CD4-positive, alpha-beta memory T cell (primary cell): ENCODE measurements around the gene COPS4. TPM values are rescaled to one million over a fixed set of nuclear protein-coding genes. Genes with fewer than 3 reads are reported as not detected.
"Not testable (repeated sequence)": the region's sequence is repeated elsewhere in the genome, so short reads cannot be mapped to it uniquely, and the experiment has no call there.

Experiments used
- CTCF ChIA-PET: fragments of 350-600 bp; sonication (Branson Sonifier 250); formaldehyde crosslinking; loops from one replicate; lab custom pipeline; 2021; ENCODE audit warnings: inconsistent platforms; ENCODE audit not compliant: partially characterized antibody; lab: Charles Lee
- POLR2A ChIA-PET: fragments of 350-600 bp; sonication (Branson Sonifier 250); formaldehyde crosslinking; loops from one replicate; lab custom pipeline; 2021; ENCODE audit not compliant: partially characterized antibody; lab: Charles Lee
- DNase-seq, 5 donors: peaks; one replicate each; pipeline versions ENCODE4 v3.0.0 to v3.0.0-alpha.2; 2020 to 2022; ENCODE audit warnings: mixed read lengths in 1 of 5
- H3K27ac ChIP-seq: one replicate; pipeline ENCODE4 v1.7.0; 2013; ENCODE audit warnings: low read depth, low read length
- H3K27me3 ChIP-seq: 2 replicates; pipeline ENCODE4 v1.7.0; 2013; ENCODE audit warnings: mild to moderate bottlenecking, low read length, moderate library complexity; ENCODE audit not compliant: insufficient read depth
- H3K36me3 ChIP-seq: 2 replicates; pipeline ENCODE4 v1.7.0; 2013; ENCODE audit warnings: mild to moderate bottlenecking, low read length, moderate library complexity; ENCODE audit not compliant: insufficient read depth
- H3K4me1 ChIP-seq: 2 replicates; pipeline ENCODE4 v1.7.0; 2013; ENCODE audit warnings: mild to moderate bottlenecking, low read length, moderate library complexity; ENCODE audit not compliant: insufficient read depth
- H3K4me3 ChIP-seq, 2 donors: one replicate each; pipeline ENCODE4 v1.7.0; 2013; ENCODE audit warnings: low read length in 2 of 2, mild to moderate bottlenecking in 1 of 2
- H3K9me3 ChIP-seq, 2 donors: one replicate each; pipeline ENCODE4 v1.7.0; 2013; ENCODE audit warnings: low read length in 2 of 2, control low read depth in 1 of 2; ENCODE audit not compliant: control insufficient read depth in 1 of 2
- H3K27ac Mint-ChIP-seq, 7 donors: one replicate each; pipeline ENCODE4 v1.8.0; 2020 to 2021; ENCODE audit warnings: mixed read lengths in 7 of 7, mild to moderate bottlenecking in 6 of 7, inconsistent platforms in 3 of 7, moderate library complexity in 3 of 7
- H3K27me3 Mint-ChIP-seq, 2 donors: one replicate each; pipeline ENCODE4 v1.8.0; 2020 to 2021; ENCODE audit warnings: mixed read lengths in 2 of 2
- H3K36me3 Mint-ChIP-seq, 2 donors: one replicate each; pipeline ENCODE4 v1.8.0; 2020 to 2021; ENCODE audit warnings: mixed read lengths in 2 of 2, inconsistent platforms in 1 of 2, mild to moderate bottlenecking in 1 of 2
- H3K4me1 Mint-ChIP-seq, 4 donors: one replicate each; pipeline ENCODE4 v1.8.0; 2020 to 2021; ENCODE audit warnings: mixed read lengths in 4 of 4, mild to moderate bottlenecking in 1 of 4
- H3K4me3 Mint-ChIP-seq, 8 donors: one replicate each; pipeline ENCODE4 v1.8.0; 2020 to 2021; ENCODE audit warnings: mixed read lengths in 8 of 8, mild to moderate bottlenecking in 7 of 8, moderate library complexity in 6 of 8, inconsistent platforms in 3 of 8
- H3K9me3 Mint-ChIP-seq, 8 donors: one replicate each; pipeline ENCODE4 v1.8.0; 2020 to 2021; ENCODE audit warnings: mixed read lengths in 8 of 8, mild to moderate bottlenecking in 5 of 8, inconsistent platforms in 3 of 8, moderate library complexity in 1 of 8
- intact Hi-C: fragments of 100-400 bp; cut with micrococcal nuclease; formaldehyde crosslinking; loops from one replicate; pipeline ENCODE4 v1.15.1; 2023
- polyA plus RNA-seq, 2 donors: library from polyadenylated mRNA; unstranded; fragments of 300-500 nt; fragmentation: Illumina TruSeq; gene quantifications; one replicate each; pipeline ENCODE4 v1.2.3, GENCODE V29; 2021
- total RNA-seq, 2 experiments: library from RNA; stranded (reverse); gene quantifications; one replicate each; pipeline ENCODE4 v1.2.3, GENCODE V29; 2021

COPS4 gene
- total and polyA plus RNA-seq, 4 experiments from 2014 or later = 24.6 to 91.2 (median 47.9) TPM

GRCh38 chr4:83082777-83083176 is 47.8 kb downstream of the COPS4 start:
- Histone ChIP-seq H3K4me3 (no peak overlapping the region), H3K27ac (no peak overlapping the region), H3K36me3 (no peaks in the 10 kb centered on the region), H3K9me3 (no peaks in the 10 kb centered on the region), H3K27me3 (no peaks in the 10 kb centered on the region), H3K4me1 (peaks cover 30% of the 10 kb centered on the region)
- intact Hi-C loops = no loop called here
- no peak for DNase-seq
- Mint-ChIP-seq H3K9me3 (peaks cover 0 to 9% (median under 1%) of the 10 kb centered on the region in 8 donors), H3K4me1 (peaks cover 23 to 33% (median 26%) of the 10 kb centered on the region in 4 donors), H3K4me3 (no peak overlapping the region), H3K27me3 (no peaks in the 10 kb centered on the region), H3K36me3 (peaks cover 18 to 26% of the 10 kb centered on the region in 2 donors), H3K27ac (peak overlapping the region; percentile 62 to 97 (median 92))
- CTCF ChIA-PET = interaction anchor here (0.5 to 5.0 kb wide), 7 partner anchors 10 to 178 kb away, joined by 3 to 76 read pairs (median 18); no protein-coding TSS in a partner anchor
- POLR2A ChIA-PET = interaction anchor here (0.9 to 6.1 kb wide), 8 partner anchors 8 to 202 kb away, joined by 3 to 88 read pairs (median 6); partner anchors contain the start of genes COQ2 and PLAC8

GRCh38 chr4:83083925-83084475 is 49.0 kb downstream of the COPS4 start:
- POLR2A ChIA-PET = interaction anchor here (0.7 to 6.1 kb wide), 20 partner anchors 8 to 401 kb away, joined by 3 to 88 read pairs (median 4); partner anchors contain the start of genes ABRAXAS1, COPS4, COQ2 and PLAC8
- peak overlapping the region in 7 of 8 donors; percentile 43 to 73 (median 73) for H3K4me3 Mint-ChIP-seq
- Histone ChIP-seq H3K4me1 (peaks cover 30% of the 10 kb centered on the region), H3K27ac (peak overlapping the region; percentile 45), H3K4me3 (no peak overlapping the region), H3K27me3 (no peaks in the 10 kb centered on the region), H3K9me3 (no peaks in the 10 kb centered on the region), H3K36me3 (peaks cover 3% of the 10 kb centered on the region)
- H3K4me1 Mint-ChIP-seq = peaks cover 27 to 39% (median 34%) of the 10 kb centered on the region in 4 donors
- H3K27ac Mint-ChIP-seq = peak overlapping the region; percentile 77 to 97 (median 92)
- peaks cover 25 to 36% of the 10 kb centered on the region in 2 donors for H3K36me3 Mint-ChIP-seq
- peaks cover 0 to 9% (median under 1%) of the 10 kb centered on the region in 8 donors for H3K9me3 Mint-ChIP-seq
- no peaks in the 10 kb centered on the region for H3K27me3 Mint-ChIP-seq
- DNase-seq = peak; percentile 75 to 83 (median 78)
- CTCF ChIA-PET = interaction anchor here (0.6 to 5.0 kb wide), 22 partner anchors 8 to 197 kb away, joined by 3 to 76 read pairs (median 5); partner anchors contain the start of gene PLAC8
- intact Hi-C loops = loop anchor here (1.0 to 2.0 kb wide), 4 partner anchors 10 to 169 kb away; no protein-coding TSS in a partner anchor

GRCh38 chr4:83084956-83085355 is 50.0 kb downstream of the COPS4 start:
- not testable (repeated sequence) for H3K36me3 ChIP-seq, H3K9me3 ChIP-seq, H3K9me3 Mint-ChIP-seq, H3K4me3 ChIP-seq, H3K27me3 Mint-ChIP-seq, H3K27me3 ChIP-seq, H3K27ac ChIP-seq, DNase-seq
- ChIA-PET CTCF (interaction anchor here (0.6 to 5.0 kb wide), 22 partner anchors 7 to 213 kb away, joined by 3 to 76 read pairs (median 5); partner anchors contain the start of gene PLAC8), POLR2A (interaction anchor here (0.7 to 6.1 kb wide), 12 partner anchors 10 to 199 kb away, joined by 3 to 88 read pairs (median 4); partner anchors contain the start of genes COPS4, PLAC8 and THAP9)
- intact Hi-C loops = loop anchor here (1.0 to 2.0 kb wide), 4 partner anchors 11 to 168 kb away; no protein-coding TSS in a partner anchor
- H3K4me1 Mint-ChIP-seq = peaks cover 28 to 44% (median 38%) of the 10 kb centered on the region in 4 donors
- peaks cover 30% of the 10 kb centered on the region for H3K4me1 ChIP-seq
- peak overlapping the region in 4 of 7 donors; percentile 9 to 74 (median 74) for H3K27ac Mint-ChIP-seq
- H3K36me3 Mint-ChIP-seq = peaks cover 29 to 43% of the 10 kb centered on the region in 2 donors
- peak overlapping the region in 2 of 8 donors; percentile 7 to 35 for H3K4me3 Mint-ChIP-seq

- H3K9me3 Mint-ChIP-seq = peaks cover 0 to 2% (median 0%) of the 10 kb centered on the region in 8 donors
- H3K4me1 ChIP-seq = peaks cover 8% of the 10 kb centered on the region
- no peaks in the 10 kb centered on the region for H3K9me3 ChIP-seq
- H3K4me3 Mint-ChIP-seq = no peak overlapping the region
- DNase-seq = no peak
- peak overlapping the region in 5 of 7 donors; percentile 0 to 49 (median 38) for H3K27ac Mint-ChIP-seq
- H3K4me3 ChIP-seq = no peak overlapping the region
- CTCF ChIA-PET = interaction anchor here (1.0 to 1.2 kb wide), 2 partner anchors 8 to 171 kb away, joined by 3 read pairs; no protein-coding TSS in a partner anchor
- intact Hi-C loops = no loop called here
- peaks cover 51 to 76% of the 10 kb centered on the region in 2 donors for H3K36me3 Mint-ChIP-seq
- H3K4me1 Mint-ChIP-seq = peaks cover 18 to 34% (median 28%) of the 10 kb centered on the region in 4 donors
- no peak overlapping the region for H3K27ac ChIP-seq
- H3K27me3 ChIP-seq = no peaks in the 10 kb centered on the region
- H3K27me3 Mint-ChIP-seq = no peaks in the 10 kb centered on the region
- POLR2A ChIA-PET = no interaction called here
- peaks cover 43% of the 10 kb centered on the region for H3K36me3 ChIP-seq
Observed at GRCh38 chr4:83089410-83090157, 54.6 kb downstream of the COPS4 start.

- no peak overlapping the region for H3K4me3 Mint-ChIP-seq
Observed at GRCh38 chr4:83093060-83093640, 58.2 kb downstream of the COPS4 start.

GRCh38 chr4:83096397-83096796 is 61.4 kb downstream of the COPS4 start:
- intact Hi-C loops = loop anchor here (2.0 kb wide), 1 partner anchor 14 kb away; no protein-coding TSS in a partner anchor

More at GRCh38 chr4:83093060-83093640, 58.2 kb downstream of the COPS4 start:
- Histone ChIP-seq H3K27me3 (no peaks in the 10 kb centered on the region), H3K4me3 (no peak overlapping the region), H3K36me3 (peaks cover 70% of the 10 kb centered on the region), H3K9me3 (no peaks in the 10 kb centered on the region), H3K27ac (no peak overlapping the region), H3K4me1 (peaks cover 15% of the 10 kb centered on the region)
- intact Hi-C loops = no loop called here
- peak overlapping the region in 6 of 7 donors; percentile 17 to 79 (median 34) for H3K27ac Mint-ChIP-seq
- H3K36me3 Mint-ChIP-seq = peaks cover 70 to 85% of the 10 kb centered on the region in 2 donors
- no peaks in the 10 kb centered on the region for H3K27me3 Mint-ChIP-seq
- no peak for DNase-seq
- POLR2A ChIA-PET = interaction anchor here (1.0 to 1.8 kb wide), 2 partner anchors 9 to 17 kb away, joined by 3 to 5 read pairs; no protein-coding TSS in a partner anchor
- H3K4me1 Mint-ChIP-seq = peaks cover 21 to 52% (median 35%) of the 10 kb centered on the region in 4 donors
- CTCF ChIA-PET = interaction anchor here (0.9 to 2.3 kb wide), 5 partner anchors 9 to 20 kb away, joined by 3 to 9 read pairs (median 7); no protein-coding TSS in a partner anchor
- H3K9me3 Mint-ChIP-seq = no peaks in the 10 kb centered on the region

More at GRCh38 chr4:83096397-83096796, 61.4 kb downstream of the COPS4 start:
- no peaks in the 10 kb centered on the region for H3K27me3 ChIP-seq
- Mint-ChIP-seq H3K4me1 (peaks cover 22 to 63% (median 41%) of the 10 kb centered on the region in 4 donors), H3K27ac (peak overlapping the region in 5 of 7 donors; percentile 1 to 78 (median 44)), H3K9me3 (no peaks in the 10 kb centered on the region), H3K36me3 (peaks cover 72 to 83% of the 10 kb centered on the region in 2 donors), H3K4me3 (no peak overlapping the region), H3K27me3 (no peaks in the 10 kb centered on the region)
- H3K4me1 ChIP-seq = peaks cover 29% of the 10 kb centered on the region
- no peaks in the 10 kb centered on the region for H3K9me3 ChIP-seq
- ChIA-PET CTCF (interaction anchor here (0.5 to 4.4 kb wide), 7 partner anchors 12 to 393 kb away, joined by 3 to 27 read pairs (median 5); no protein-coding TSS in a partner anchor), POLR2A (interaction anchor here (0.6 to 2.6 kb wide), 5 partner anchors 9 to 122 kb away, joined by 3 to 10 read pairs (median 5); partner anchors contain the start of gene PLAC8)
- no peak for DNase-seq
- no peak overlapping the region for H3K27ac ChIP-seq
- peaks cover 65% of the 10 kb centered on the region for H3K36me3 ChIP-seq
- H3K4me3 ChIP-seq = no peak overlapping the region
